Stimulated activated CD8-positive, alpha-beta memory T cell treated with anti-CD3 and anti-CD28 coated beads, Interleukin-15, amount 100 ng/mL, for 24 hours (primary cell): ENCODE data around the gene MKNK1.

Source experiments
- DNase-seq: peaks from one replicate; pipeline ENCODE4 v3.0.0-alpha.2; 2020; ENCODE audit warnings: low read depth

Gene MKNK1

DNA sequence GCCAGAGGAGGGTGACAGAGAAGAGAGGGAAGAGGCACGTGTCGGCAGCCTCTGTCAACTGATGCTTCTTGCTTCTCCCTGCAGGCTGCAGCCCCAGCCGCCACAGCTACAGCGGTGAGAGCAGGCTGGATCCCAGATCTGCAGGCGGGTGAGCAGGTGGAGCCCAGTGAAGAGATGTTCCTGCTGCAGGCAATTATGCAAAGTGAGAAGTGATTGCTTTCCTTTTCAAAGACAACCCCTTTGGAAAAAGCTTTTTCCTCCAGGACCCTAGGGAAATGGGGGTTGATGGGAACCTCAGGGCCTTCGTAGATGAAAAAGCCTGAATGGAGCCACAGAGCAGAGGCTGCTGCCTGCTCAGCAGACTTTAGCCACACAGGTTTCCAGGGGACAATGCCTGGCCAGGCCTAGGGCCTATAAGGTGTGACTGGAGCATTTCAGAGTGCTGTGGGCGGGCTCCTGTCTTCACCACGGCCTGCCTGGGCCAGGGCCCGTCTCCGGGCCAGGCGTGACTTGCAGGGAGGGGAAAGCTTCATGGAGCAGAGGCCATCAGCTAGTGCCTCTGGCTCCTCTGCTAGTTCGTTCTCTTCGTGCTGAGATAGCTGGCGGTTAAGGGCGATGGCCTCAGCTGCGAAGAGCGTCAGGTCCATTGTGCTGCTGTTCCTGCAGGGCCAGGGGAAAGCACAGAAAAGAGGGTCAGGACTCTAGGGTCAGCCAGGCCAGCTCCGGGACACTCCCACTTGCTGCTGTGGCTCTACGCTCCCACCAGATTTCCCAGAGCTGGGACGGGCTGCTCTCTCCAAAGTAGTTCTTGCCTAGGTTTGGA is 45.7 kb downstream of the MKNK1 start:
- no peak for DNase-seq

GRCh38 chr1:46557403-46557802 is 46.7 kb downstream of the MKNK1 start:
- DNase-seq, result no peak

- no peak for DNase-seq
Measured at GRCh38 chr1:46556822-46557221, 47.2 kb downstream of the MKNK1 start.

DNA sequence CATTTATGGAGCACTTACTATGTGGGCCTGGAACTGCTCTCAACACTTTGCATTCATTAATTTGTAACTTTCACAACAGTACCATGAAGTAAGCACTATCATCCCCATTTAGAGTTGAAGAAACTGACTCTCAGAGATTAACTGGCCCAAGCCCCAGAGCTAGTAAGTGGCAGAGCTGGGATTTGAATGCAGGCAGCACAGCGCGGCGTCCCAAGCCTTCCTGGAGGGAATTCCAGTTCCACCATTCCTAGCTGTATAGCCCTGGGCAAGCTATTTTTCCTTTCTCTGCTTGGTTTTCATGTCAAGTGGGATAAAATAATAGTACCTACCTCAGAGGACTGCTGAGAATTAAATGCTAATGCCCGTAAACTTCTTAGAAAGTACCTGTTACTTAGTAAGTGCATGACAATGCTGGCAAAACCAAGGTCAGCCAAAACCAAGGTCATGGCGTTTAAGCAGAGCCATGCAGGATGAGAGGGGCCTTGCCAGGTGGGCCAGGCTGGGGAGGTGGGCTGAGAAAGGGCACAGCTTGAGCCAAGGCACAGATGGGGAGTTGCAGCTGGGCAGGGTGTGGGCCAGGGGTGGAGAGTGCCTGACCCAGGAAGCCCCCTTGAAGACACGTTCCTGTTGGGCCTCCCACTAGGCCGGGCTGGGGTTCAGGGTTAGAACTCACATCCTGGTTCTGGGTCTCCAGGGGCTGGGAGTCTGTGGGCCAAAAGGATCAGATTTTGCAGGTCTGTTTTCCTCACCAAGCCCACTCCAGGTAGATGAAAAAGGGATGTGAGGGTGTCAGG is 48.0 kb downstream of the MKNK1 start:
- no peak for DNase-seq

- DNase-seq, result no peak
Measured at GRCh38 chr1:46554597-46555381, 49.3 kb downstream of the MKNK1 start.

DNA sequence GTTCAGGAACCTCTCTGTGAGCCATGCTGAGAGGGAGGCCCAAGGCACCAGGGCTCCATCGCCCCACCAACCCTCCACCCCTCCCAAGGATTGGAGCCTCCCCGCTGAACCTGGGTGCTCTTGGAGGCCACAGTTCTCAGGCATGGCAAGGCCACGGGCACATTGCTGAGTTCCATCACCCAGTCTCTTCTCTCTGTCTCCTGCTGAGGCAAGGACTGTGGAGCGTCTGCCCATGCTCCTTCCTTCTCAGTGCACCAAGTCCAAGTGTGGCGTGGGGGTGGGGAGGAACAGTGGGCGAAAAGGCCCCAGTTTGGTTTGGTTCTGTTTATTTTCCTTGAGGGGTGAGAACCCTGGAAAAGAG is 49.9 kb downstream of the MKNK1 start:
- DNase-seq, result no peak

- DNase-seq, result no peak
Measured at GRCh38 chr1:46553506-46553905, 50.6 kb downstream of the MKNK1 start.

GRCh38 chr1:46552357-46553237 is 51.5 kb downstream of the MKNK1 start:
- DNase-seq, result no peak

DNA sequence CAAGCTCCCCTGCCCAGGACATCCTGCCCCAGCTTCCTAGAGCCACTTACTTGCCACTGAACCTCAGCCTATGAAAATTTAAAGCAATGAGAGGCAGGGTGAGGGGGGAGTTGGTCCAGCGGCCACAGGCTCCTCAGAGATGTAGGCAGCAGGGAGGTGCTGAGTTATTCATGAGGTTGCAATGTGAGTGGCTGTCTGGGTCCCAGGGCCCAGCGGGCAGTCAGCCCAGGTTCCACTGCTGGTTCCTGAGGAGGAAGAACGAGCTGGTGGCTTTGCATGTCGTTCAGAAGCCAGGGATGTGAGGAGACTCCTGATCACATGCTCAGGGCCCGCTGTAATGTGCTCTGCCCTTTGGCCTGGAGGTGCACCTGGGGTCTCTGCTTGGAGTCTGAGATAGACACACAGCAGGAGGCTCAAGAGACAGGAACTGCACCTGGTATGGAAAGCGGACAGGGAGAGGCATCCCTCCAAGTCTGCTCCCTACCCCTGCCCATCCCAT is 52.4 kb downstream of the MKNK1 start, which contains the start of gene KNCN:
KNCN (minus strand) TSS at position 51 of the 499 bp plus-strand sequence. CDS start 432 bp downstream, outside the sequence.
- DNase-seq, result no peak

DNA sequence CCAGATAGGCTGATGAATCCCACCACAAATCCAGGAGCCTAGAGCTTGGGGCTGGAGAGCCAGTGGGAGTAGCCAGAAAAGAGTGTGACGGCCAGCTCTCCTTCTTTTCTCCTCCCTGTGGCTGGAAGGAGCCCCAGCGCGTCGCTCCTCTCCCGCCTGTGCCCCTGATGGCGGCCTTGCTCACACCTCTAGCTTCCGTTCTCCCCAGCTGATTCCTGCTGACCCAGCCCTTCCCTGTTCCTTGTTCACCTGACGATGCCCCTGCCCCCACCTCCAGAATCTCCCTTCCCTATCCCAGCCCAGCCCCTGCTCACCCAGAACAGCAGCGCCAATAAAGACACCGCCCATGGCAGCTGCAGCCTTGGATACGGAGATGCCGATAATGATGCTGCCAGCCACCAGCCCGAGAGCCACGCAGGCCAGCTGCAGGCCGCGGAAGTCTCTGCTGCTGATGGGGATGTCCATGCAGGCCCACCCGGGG is 53.3 kb downstream of the MKNK1 start:
- no peak for DNase-seq

- DNase-seq, result peak; percentile 11
Measured at GRCh38 chr1:46549697-46550681, 54.1 kb downstream of the MKNK1 start.

- no peak for DNase-seq
Measured at GRCh38 chr1:46547481-46548383, 56.3 kb downstream of the MKNK1 start.

DNA sequence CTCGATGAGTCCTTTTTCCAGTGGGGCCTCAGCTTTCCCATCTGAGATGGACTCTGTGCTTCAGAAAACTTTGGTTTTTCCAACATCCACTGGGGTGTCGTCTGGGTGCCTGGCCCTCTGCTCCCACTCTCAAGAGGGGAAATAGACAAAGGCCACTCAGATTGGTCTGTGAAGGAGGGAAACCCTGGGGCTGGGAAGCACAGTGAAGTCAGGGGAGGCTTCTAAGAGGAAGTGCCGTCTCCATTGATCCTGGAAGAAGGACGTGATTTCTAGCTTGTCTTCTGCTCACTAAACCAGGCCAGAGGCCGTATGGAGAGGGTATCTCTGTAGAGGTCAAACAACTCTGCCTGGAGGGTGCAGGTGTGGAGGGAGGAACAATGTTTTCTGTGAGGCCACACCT is 57.9 kb downstream of the MKNK1 start:
- DNase-seq, result no peak

GRCh38 chr1:46545784-46546183 is 58.3 kb downstream of the MKNK1 start:
- no peak for DNase-seq

GRCh38 chr1:46544561-46545240 is 59.4 kb downstream of the MKNK1 start:
- DNase-seq, result no peak

- DNase-seq, result no peak
Measured at GRCh38 chr1:46543761-46544560, 60.1 kb downstream of the MKNK1 start.

GRCh38 chr1:46543382-46543760 is 60.7 kb downstream of the MKNK1 start:
- no peak for DNase-seq
